Skeletal muscle tissue (tissue), 1 donor: Measurements from ENCODE around the gene USP38. TPM values are rescaled to one million over a fixed set of nuclear protein-coding genes. Genes with fewer than 3 reads are reported as not detected.

Source experiments
- total RNA-seq: library from RNA; depleted of rRNA; stranded (reverse); fragments of >200 nt; gene quantifications from one replicate; pipeline ENCODE4 v1.2.3, GENCODE V29; 2014

USP38 gene
- total RNA-seq, 1 donor from 2014 or later: 12.5 TPM

Other genes starting within 250 kb of the USP38 start
- gene GAB1, start 152.0 kb downstream of the USP38 start, total RNA-seq: 36.0 TPM